Chondrocyte (in vitro differentiated cells): ENCODE measurements around the gene DUS2. TPM values are rescaled to one million over a fixed set of nuclear protein-coding genes. Genes with fewer than 3 reads are reported as not detected.
"Not testable (repeated sequence)": the region's sequence is repeated elsewhere in the genome, so short reads cannot be mapped to it uniquely, and the experiment has no call there.

Experiments
- DNase-seq: peaks from one replicate; pipeline ENCODE4 v3.0.0; 2021; ENCODE audit warnings: mixed read lengths, low spot score
- H3K27ac Mint-ChIP-seq: one replicate; pipeline ENCODE4 v1.8.0; 2021; ENCODE audit warnings: mild to moderate bottlenecking, moderate library complexity, mixed read lengths; ENCODE audit not compliant: unreplicated experiment
- H3K27me3 Mint-ChIP-seq: 2 replicates; pipeline ENCODE4 v1.8.0; 2021; ENCODE audit warnings: low read depth, mixed read lengths
- H3K36me3 Mint-ChIP-seq: 2 replicates; pipeline ENCODE4 v1.8.0; 2021; ENCODE audit warnings: low read depth, mixed read lengths
- H3K4me1 Mint-ChIP-seq: 2 replicates; pipeline ENCODE4 v1.8.0; 2021; ENCODE audit warnings: low read depth, mild to moderate bottlenecking, mixed read lengths
- H3K4me3 Mint-ChIP-seq: one replicate; pipeline ENCODE4 v1.8.0; 2021; ENCODE audit warnings: mild to moderate bottlenecking, moderate library complexity, mixed read lengths; ENCODE audit not compliant: unreplicated experiment
- H3K9me3 Mint-ChIP-seq: 2 replicates; pipeline ENCODE4 v1.8.0; 2021; ENCODE audit warnings: low read depth, mixed read lengths
- CTCF ChIP-seq: fragments of 200-600 bp; sonication (generic); IDR thresholded peaks from 2 replicates; pipeline ENCODE4 v1.5.0; 2021; ENCODE audit warnings: antibody characterized with exemption, mild to moderate bottlenecking, moderate library complexity
- total RNA-seq: library from RNA; stranded (reverse); gene quantifications from 3 replicates; pipeline ENCODE4 v1.2.1, GENCODE V29; 2021

DUS2 gene
- total RNA-seq, 1 donor from 2014 or later, result 12.2 TPM

- H3K27ac Mint-ChIP-seq, result no peak overlapping the region
- TF ChIP-seq CTCF, result no peak
- no peak overlapping the region for H3K4me3 Mint-ChIP-seq
- no peaks in the 10 kb centered on the region for H3K36me3 Mint-ChIP-seq
- H3K4me1 Mint-ChIP-seq, result peaks cover 30% of the 10 kb centered on the region
- no peak for DNase-seq
- H3K27me3 Mint-ChIP-seq, result no peaks in the 10 kb centered on the region
- H3K9me3 Mint-ChIP-seq, result peaks cover 10% of the 10 kb centered on the region
Measured at GRCh38 chr16:68097088-68097487, 74.0 kb downstream of the DUS2 start.

DNA sequence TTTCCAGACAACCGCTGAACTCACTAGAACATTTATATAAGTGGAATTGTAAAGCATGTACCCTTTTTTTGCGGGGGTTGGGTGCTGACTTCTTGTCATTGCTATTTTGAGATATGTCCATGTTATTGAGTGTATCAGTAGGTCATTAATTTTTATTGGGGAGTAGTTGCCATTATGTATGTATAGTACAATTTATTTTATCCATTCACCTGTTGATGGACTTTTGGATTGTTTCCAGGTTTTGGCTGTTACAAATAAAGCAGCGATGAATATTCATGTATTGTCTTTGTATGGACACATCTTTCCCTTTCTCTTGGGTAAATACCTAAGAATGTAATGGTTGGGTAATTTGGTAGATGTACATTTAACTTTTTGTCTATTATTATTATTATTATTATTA lies 74.8 kb downstream of the DUS2 start:
- Mint-ChIP-seq H3K27me3 (no peaks in the 10 kb centered on the region), H3K4me3 (no peak overlapping the region), H3K27ac (no peak overlapping the region), H3K4me1 (peaks cover 25% of the 10 kb centered on the region), H3K36me3 (no peaks in the 10 kb centered on the region), H3K9me3 (peaks cover 10% of the 10 kb centered on the region)
- DNase-seq, result no peak
- no peak for TF ChIP-seq CTCF

DNA sequence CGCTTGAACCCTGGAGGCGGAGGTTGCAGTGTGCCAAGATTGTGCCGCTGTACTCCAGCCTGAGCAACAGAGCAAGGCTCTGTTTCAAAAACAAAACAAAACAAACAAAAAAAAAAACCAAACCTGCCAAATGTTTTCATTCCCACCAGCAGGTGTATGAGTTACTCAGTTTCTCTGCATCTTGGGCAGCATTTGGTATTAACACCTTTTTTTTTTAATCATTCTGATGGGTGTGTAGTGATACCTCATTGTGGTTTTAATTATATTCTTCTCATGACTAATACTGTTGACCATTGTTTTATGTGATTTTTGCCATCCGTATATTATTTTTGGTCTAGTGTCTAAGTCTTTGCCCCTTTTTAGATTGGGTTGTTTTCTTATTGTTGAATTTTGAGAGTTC lies 77.4 kb downstream of the DUS2 start:
- Mint-ChIP-seq H3K27me3 (no peaks in the 10 kb centered on the region), H3K36me3 (peaks cover 2% of the 10 kb centered on the region), H3K4me1 (peaks cover 9% of the 10 kb centered on the region), H3K27ac (no peak overlapping the region), H3K9me3 (peaks cover 13% of the 10 kb centered on the region), H3K4me3 (no peak overlapping the region)
- TF ChIP-seq CTCF, result no peak
- DNase-seq, result no peak

GRCh38 chr16:68105611-68106010 lies 82.5 kb downstream of the DUS2 start:
- DNase-seq, result no peak
- peaks cover 3% of the 10 kb centered on the region for H3K4me1 Mint-ChIP-seq
- H3K9me3 Mint-ChIP-seq, result peaks cover 27% of the 10 kb centered on the region
- peaks cover 10% of the 10 kb centered on the region for H3K36me3 Mint-ChIP-seq
- TF ChIP-seq CTCF, result no peak
- H3K4me3 Mint-ChIP-seq, result no peak overlapping the region
- H3K27me3 Mint-ChIP-seq, result no peaks in the 10 kb centered on the region
- no peak overlapping the region for H3K27ac Mint-ChIP-seq

GRCh38 chr16:68107230-68107928 lies 84.3 kb downstream of the DUS2 start:
- Mint-ChIP-seq H3K36me3 (peaks cover 17% of the 10 kb centered on the region), H3K9me3 (peaks cover 38% of the 10 kb centered on the region)
- not testable (repeated sequence) for H3K4me3 Mint-ChIP-seq, H3K27ac Mint-ChIP-seq, H3K27me3 Mint-ChIP-seq, DNase-seq, H3K4me1 Mint-ChIP-seq

- not testable (repeated sequence) for H3K4me1 Mint-ChIP-seq, H3K27ac Mint-ChIP-seq, H3K27me3 Mint-ChIP-seq, H3K4me3 Mint-ChIP-seq, DNase-seq
- H3K36me3 Mint-ChIP-seq, result peaks cover 17% of the 10 kb centered on the region
- H3K9me3 Mint-ChIP-seq, result peaks cover 38% of the 10 kb centered on the region
Measured at GRCh38 chr16:68109156-68109555, 86.1 kb downstream of the DUS2 start.

- not testable (repeated sequence) for H3K4me1 Mint-ChIP-seq, H3K27me3 Mint-ChIP-seq, H3K4me3 Mint-ChIP-seq, DNase-seq, H3K27ac Mint-ChIP-seq
- H3K9me3 Mint-ChIP-seq, result peaks cover 34% of the 10 kb centered on the region
- peaks cover 14% of the 10 kb centered on the region for H3K36me3 Mint-ChIP-seq
Measured at GRCh38 chr16:68110611-68111010, 87.5 kb downstream of the DUS2 start.
